Panc1 (cell line): ENCODE measurements around the gene ARHGEF3. TPM values are rescaled to one million over a fixed set of nuclear protein-coding genes. Genes with fewer than 3 reads are reported as not detected.

Source experiments
- ATAC-seq: fragments of 200-7000 bp; cut with Tn5 transposase; 2 replicates; pipeline ENCODE4 v1.9.1; 2020; ENCODE audit warnings: mild to moderate bottlenecking, moderate library complexity
- BruUV-seq: library from RNA; stranded (reverse); fragments of 400-500 nt; replicated peaks from 2 replicates; lab custom pipeline; 2021; lab: Mats Ljungman, UMichigan
- CTCF ChIA-PET: fragments of 300-600 bp; sonication (Branson Sonifier 250); formaldehyde crosslinking; loops from one replicate; lab custom pipeline; 2022; ENCODE audit warnings: antibody characterized with exemption; lab: Charles Lee
- POLR2A ChIA-PET: fragments of 300-600 bp; sonication (Branson Sonifier 250); formaldehyde crosslinking; loops from one replicate; lab custom pipeline; 2022; ENCODE audit warnings: antibody characterized with exemption; lab: Charles Lee
- DNase-seq: peaks from one replicate; pipeline ENCODE4 v3.0.0-alpha.2; 2010; ENCODE audit warnings: low read depth, low spot score
- H3K27ac ChIP-seq: 2 replicates; pipeline ENCODE4 v1.5.1; 2011; ENCODE audit warnings: mild to moderate bottlenecking, low read length, inconsistent platforms
- H3K27me3 ChIP-seq: fragments of 200-500 bp; sonication (Bioruptor generic); 2 replicates; pipeline ENCODE4 v1.6.0; 2014; ENCODE audit warnings: low read length, inconsistent platforms; ENCODE audit not compliant: control insufficient read depth, insufficient read depth
- H3K36me3 ChIP-seq: fragments of 200-500 bp; sonication (Bioruptor generic); 2 replicates; pipeline ENCODE4 v1.5.1; 2014; ENCODE audit warnings: inconsistent platforms, mild to moderate bottlenecking, low read length, moderate library complexity; ENCODE audit not compliant: control insufficient read depth, insufficient read depth
- H3K4me1 ChIP-seq: 2 replicates; pipeline ENCODE4 v1.5.1; 2011; ENCODE audit warnings: inconsistent platforms, mild to moderate bottlenecking, low read length, moderate library complexity; ENCODE audit not compliant: control insufficient read depth, insufficient read depth
- H3K4me3 ChIP-seq, 2 experiments: 2 replicates each; pipeline ENCODE4 v1.5.1; 2011 to 2012; ENCODE audit warnings: low read depth in 2 of 2, low read length in 2 of 2, mild to moderate bottlenecking in 2 of 2, inconsistent platforms in 1 of 2, moderate library complexity in 1 of 2
- H3K9me3 ChIP-seq: fragments of 200-500 bp; sonication (Bioruptor generic); 2 replicates; pipeline ENCODE4 v1.5.1; 2014; ENCODE audit warnings: low read depth, mild to moderate bottlenecking, inconsistent platforms, low read length, moderate library complexity; ENCODE audit not compliant: control insufficient read depth, insufficient read depth
- CTCF ChIP-seq: fragments of 450-650 bp; IDR thresholded peaks from 2 replicates; pipeline ENCODE4 v1.5.1; 2017; ENCODE audit warnings: mild to moderate bottlenecking
- POLR2AphosphoS5 ChIP-seq: IDR thresholded peaks from 2 replicates; pipeline ENCODE4 v1.6.1; 2012; ENCODE audit warnings: mild to moderate bottlenecking, low read depth, low read length, moderate library complexity
- REST ChIP-seq, 2 experiments: IDR thresholded peaks; 2 replicates each; pipeline ENCODE4 v1.6.1; 2011 to 2012; ENCODE audit warnings: low read depth in 2 of 2, control low read depth in 1 of 2, low read length in 1 of 2, mild to moderate bottlenecking in 1 of 2, moderate library complexity in 1 of 2; ENCODE audit not compliant: insufficient read depth in 1 of 2
- SIN3A ChIP-seq: IDR thresholded peaks from 2 replicates; pipeline ENCODE4 v1.6.1; 2012; ENCODE audit warnings: low read depth, mild to moderate bottlenecking, low read length, moderate library complexity, borderline replicate concordance; ENCODE audit not compliant: insufficient read depth
- TCF7L2 ChIP-seq: IDR thresholded peaks from 2 replicates; pipeline ENCODE4 v1.6.1; 2011; ENCODE audit warnings: mild to moderate bottlenecking, low read depth, low read length, inconsistent platforms
- in situ Hi-C: cut with HindIII; loops from 2 replicates; pipeline ENCODE4 v1.10.0; 2016; ENCODE audit warnings: low sequenced_read_pairs, low pct_unique_long_range_greater_than_20kb
- intact Hi-C: fragments of 100-400 bp; cut with micrococcal nuclease; formaldehyde crosslinking; loops from one replicate; pipeline ENCODE4 v1.10.0; 2022; ENCODE audit not compliant: unreplicated experiment
- total RNA-seq: library from RNA; stranded (reverse); gene quantifications from one replicate; pipeline ENCODE4 v1.2.1, GENCODE V29; 2021; ENCODE audit not compliant: unreplicated experiment

Gene ARHGEF3
- total RNA-seq, 1 experiment from 2014 or later, result 19.8 TPM

DNA sequence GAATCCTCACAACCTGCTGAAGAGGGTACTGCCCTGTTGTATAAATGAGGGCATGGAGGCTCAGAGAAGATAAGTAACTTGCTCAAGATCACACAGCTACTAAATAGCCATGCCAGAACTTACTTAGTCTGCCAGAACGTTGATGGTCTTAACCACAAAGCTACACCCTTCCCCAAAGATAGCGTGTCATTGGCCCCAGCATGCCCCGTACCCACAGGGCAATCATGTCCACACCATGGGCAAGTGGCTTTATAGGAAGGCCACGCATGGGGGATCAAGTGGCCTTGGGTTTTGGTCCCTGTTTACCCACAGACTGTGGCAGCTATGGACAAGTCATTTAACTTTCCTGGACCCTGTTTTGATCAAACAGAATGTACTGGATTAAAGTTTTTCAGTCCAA is 15.9 kb upstream of the ARHGEF3 start:
- no peaks in the 10 kb centered on the region for H3K9me3 ChIP-seq
- no peaks in the 10 kb centered on the region for H3K36me3 ChIP-seq
- TF ChIP-seq TCF7L2, result no peak
- TF ChIP-seq POLR2AphosphoS5, result no peak
- no peak for ATAC-seq
- H3K4me1 ChIP-seq, result no peaks in the 10 kb centered on the region
- no peaks in the 10 kb centered on the region for H3K27me3 ChIP-seq
- in situ Hi-C loops, result no loop called here
- POLR2A ChIA-PET, result no interaction called here
- CTCF ChIA-PET, result no interaction called here
- H3K27ac ChIP-seq, result no peak overlapping the region
- H3K4me3 ChIP-seq, result no peak overlapping the region
- no TSS peak for BruUV-seq
- intact Hi-C loops, result no loop called here
- DNase-seq, result no peak

- intact Hi-C loops, result no loop called here
- Histone ChIP-seq H3K36me3 (no peaks in the 10 kb centered on the region), H3K27me3 (no peaks in the 10 kb centered on the region), H3K9me3 (no peaks in the 10 kb centered on the region), H3K4me3 (no peak overlapping the region), H3K27ac (no peak overlapping the region), H3K4me1 (no peaks in the 10 kb centered on the region)
- ChIA-PET POLR2A (no interaction called here), CTCF (no interaction called here)
- DNase-seq (no peak), ATAC-seq (no peak)
- no TSS peak for BruUV-seq
- in situ Hi-C loops, result no loop called here
- TF ChIP-seq TCF7L2 (no peak), REST (IDR thresholded peaks at IDR 0.05; ENCODE audit: insufficient read depth in 1 of 2, low read depth in 2 of 2, low read length in 1 of 2) (no peak), POLR2AphosphoS5 (no peak), SIN3A (no peak), CTCF (no peak)
Observed at GRCh38 chr3:56816061-56816460, 14.3 kb upstream of the ARHGEF3 start.

- ChIA-PET CTCF (no interaction called here), POLR2A (no interaction called here)
- no peak overlapping the region for H3K4me3 ChIP-seq
- no peak overlapping the region for H3K27ac ChIP-seq
- no peaks in the 10 kb centered on the region for H3K4me1 ChIP-seq
- ATAC-seq (no peak), DNase-seq (no peak)
- intact Hi-C loops (no loop called here), in situ Hi-C loops (no loop called here)
- TF ChIP-seq REST (IDR thresholded peaks at IDR 0.05; ENCODE audit: insufficient read depth in 1 of 2, low read depth in 2 of 2, low read length in 1 of 2) (no peak), CTCF (no peak), TCF7L2 (no peak)
- BruUV-seq, result no TSS peak
- no peaks in the 10 kb centered on the region for H3K36me3 ChIP-seq
- H3K27me3 ChIP-seq, result no peaks in the 10 kb centered on the region
- H3K9me3 ChIP-seq, result no peaks in the 10 kb centered on the region
Observed at GRCh38 chr3:56815589-56815988, 13.8 kb upstream of the ARHGEF3 start.
